CD14-positive monocyte (primary cell): ENCODE measurements around the gene KIAA0513. TPM values are rescaled to one million over a fixed set of nuclear protein-coding genes. Genes with fewer than 3 reads are reported as not detected.

Experiments
- DNase-seq, 3 donors: peaks; one replicate each; pipeline ENCODE4 v3.0.0-alpha.2; 2011 to 2022
- H2AFZ ChIP-seq: 2 replicates; pipeline ENCODE4 v1.6.0; 2012; ENCODE audit warnings: mild to moderate bottlenecking, low read depth, low read length, inconsistent platforms; ENCODE audit not compliant: insufficient read depth, poor library complexity, severe bottlenecking
- H3K27ac ChIP-seq, 2 donors: 1 replicate in 1 of 2; 2 replicates in 1 of 2; pipeline ENCODE4 v1.5.1; 2012 to 2013; ENCODE audit warnings: low read length in 2 of 2, control low read depth in 1 of 2, inconsistent platforms in 1 of 2, low read depth in 1 of 2, mild to moderate bottlenecking in 1 of 2
- H3K27me3 ChIP-seq, 2 donors: one replicate each; pipeline versions ENCODE4 v1.6.0 to v1.6.1; 2011 to 2013; ENCODE audit warnings: low read length in 2 of 2; ENCODE audit not compliant: control insufficient read depth in 2 of 2, insufficient read depth in 2 of 2
- H3K36me3 ChIP-seq, 2 donors: replicated peaks in 1 of 2; 1 replicate in 1 of 2; 2 replicates in 1 of 2; pipeline versions ENCODE4 v1.5.1 to v1.6.1; 2012 to 2013; ENCODE audit warnings: low read length in 2 of 2, control low read depth in 1 of 2, inconsistent platforms in 1 of 2, mild to moderate bottlenecking in 1 of 2; ENCODE audit not compliant: insufficient read depth in 2 of 2, control insufficient read depth in 1 of 2
- H3K4me1 ChIP-seq, 2 donors: 1 replicate in 1 of 2; 2 replicates in 1 of 2; pipeline versions ENCODE4 v1.5.1 to v1.6.1; 2012 to 2013; ENCODE audit warnings: low read length in 2 of 2, control low read depth in 1 of 2, inconsistent platforms in 1 of 2, mild to moderate bottlenecking in 1 of 2, moderate library complexity in 1 of 2; ENCODE audit not compliant: insufficient read depth in 2 of 2, control insufficient read depth in 1 of 2
- H3K4me2 ChIP-seq: replicated peaks from 2 replicates; pipeline ENCODE3; 2012; ENCODE audit warnings: low read length, moderate library complexity, mild to moderate bottlenecking; ENCODE audit not compliant: poor library complexity, severe bottlenecking; ENCODE audit errors: extremely low read depth
- H3K4me3 ChIP-seq, 3 experiments: fragments of 200-600 bp in 1 of 3; sonication (generic) in 1 of 3; replicated peaks in 1 of 3; 1 replicate in 2 of 3; 2 replicates in 1 of 3; pipeline ENCODE4 v1.5.1; 2011 to 2013; ENCODE audit warnings: low read length in 3 of 3, mild to moderate bottlenecking in 3 of 3, control low read depth in 2 of 3, low read depth in 2 of 3, inconsistent platforms in 1 of 3, moderate library complexity in 1 of 3
- H3K79me2 ChIP-seq: 2 replicates; pipeline ENCODE4 v1.6.0; 2012; ENCODE audit warnings: mild to moderate bottlenecking, control low read depth, inconsistent platforms, low read length, moderate library complexity; ENCODE audit not compliant: insufficient read depth
- H3K9ac ChIP-seq: 2 replicates; pipeline ENCODE4 v1.6.0; 2017; ENCODE audit warnings: low read length, mild to moderate bottlenecking; ENCODE audit not compliant: insufficient read depth, poor library complexity, severe bottlenecking
- H3K9me3 ChIP-seq, 2 donors: replicated peaks in 1 of 2; 1 replicate in 1 of 2; 2 replicates in 1 of 2; pipeline versions ENCODE4 v1.5.1 to v1.6.1; 2012 to 2013; ENCODE audit warnings: low read length in 2 of 2, control low read depth in 1 of 2; ENCODE audit not compliant: control insufficient read depth in 1 of 2, insufficient read depth in 1 of 2
- H4K20me1 ChIP-seq: 2 replicates; pipeline ENCODE4 v1.6.0; 2012; ENCODE audit warnings: mild to moderate bottlenecking, low read length, control low read depth, moderate library complexity; ENCODE audit not compliant: insufficient read depth
- H3K27ac Mint-ChIP-seq, 7 donors: one replicate each; pipeline ENCODE4 v1.8.0; 2020; ENCODE audit warnings: mild to moderate bottlenecking in 7 of 7, mixed read lengths in 7 of 7, moderate library complexity in 6 of 7, inconsistent platforms in 2 of 7
- H3K27me3 Mint-ChIP-seq, 3 donors: one replicate each; pipeline ENCODE4 v1.8.0; 2021 to 2022; ENCODE audit warnings: low read depth in 3 of 3, mild to moderate bottlenecking in 3 of 3, mixed read lengths in 3 of 3, moderate library complexity in 3 of 3, inconsistent platforms in 1 of 3
- H3K36me3 Mint-ChIP-seq, 2 donors: one replicate each; pipeline ENCODE4 v1.8.0; 2020; ENCODE audit warnings: mixed read lengths in 2 of 2, inconsistent platforms in 1 of 2, mild to moderate bottlenecking in 1 of 2
- H3K4me1 Mint-ChIP-seq: one replicate; pipeline ENCODE4 v1.8.0; 2020; ENCODE audit warnings: mild to moderate bottlenecking, mixed read lengths
- H3K4me3 Mint-ChIP-seq, 2 donors: one replicate each; pipeline ENCODE4 v1.8.0; 2020; ENCODE audit warnings: mild to moderate bottlenecking in 2 of 2, mixed read lengths in 2 of 2, moderate library complexity in 1 of 2
- H3K9me3 Mint-ChIP-seq, 7 donors: one replicate each; pipeline ENCODE4 v1.8.0; 2020 to 2022; ENCODE audit warnings: mixed read lengths in 7 of 7, mild to moderate bottlenecking in 6 of 7, moderate library complexity in 6 of 7, inconsistent platforms in 2 of 7
- CTCF ChIP-seq: fragments of 200-600 bp; IDR thresholded peaks from one replicate; pipeline ENCODE4 v1.8.0; 2022; ENCODE audit warnings: antibody characterized with exemption, mild to moderate bottlenecking
- WGBS: methylation state at CpG from one replicate; pipeline ENCODE4 v1.1.5; 2013; ENCODE audit warnings: missing lambda C conversion rate; ENCODE audit not compliant: insufficient coverage; 5-methylcytosine and 5-hydroxymethylcytosine counted together
- intact Hi-C, 2 donors: fragments of 100-400 bp; cut with micrococcal nuclease; formaldehyde crosslinking; loops; one replicate each; pipeline versions ENCODE4 v1.15.0 to v1.15.1; 2023
- polyA plus RNA-seq, 3 donors: library from polyadenylated mRNA; depleted of rRNA in 1 of 3; unstranded in 2 of 3; stranded (reverse) in 1 of 3; fragments of 300-500 nt in 2 of 3; fragments of >200 nt in 1 of 3; fragmentation: Illumina TruSeq in 2 of 3; gene quantifications; 1 replicate in 2 of 3; 2 replicates in 1 of 3; pipeline ENCODE4 v1.2.3, GENCODE V29; 2012 to 2021

The KIAA0513 gene
- polyA plus RNA-seq, 3 donors, result 21.4 to 77.5 (median 32.7) TPM

- no peak for TF ChIP-seq CTCF
- Mint-ChIP-seq H3K4me3 (peak overlapping the region in 1 of 2 donors; percentile 31), H3K4me1 (peaks cover 68% of the 10 kb centered on the region), H3K9me3 (no peaks in the 10 kb centered on the region), H3K27ac (peak overlapping the region; percentile 92 to 98 (median 96)), H3K27me3 (peaks cover 1 to 2% (median 1%) of the 10 kb centered on the region in 3 donors), H3K36me3 (peaks cover 5 to 10% of the 10 kb centered on the region in 2 donors)
- 65% methylated on average over 2 of the region's 8 CpGs for WGBS
- peaks cover 11% of the 10 kb centered on the region for H3K79me2 ChIP-seq
- no peaks in the 10 kb centered on the region for H3K27me3 ChIP-seq
- peak overlapping the region; percentile 81 to 89 for H3K27ac ChIP-seq
- intact Hi-C loops, result no loop called here
- no peak for DNase-seq
- H3K4me2 ChIP-seq, result peak overlapping the region; percentile 65
- no peaks in the 10 kb centered on the region for H3K9me3 ChIP-seq
- H3K4me3 ChIP-seq, result peak overlapping the region in 1 of 3 experiments; percentile 40
- no peaks in the 10 kb centered on the region for H4K20me1 ChIP-seq
- H3K4me1 ChIP-seq, result peaks cover 63 to 65% of the 10 kb centered on the region in 2 donors
- no peak overlapping the region for H3K9ac ChIP-seq
- H3K36me3 ChIP-seq, result no peaks in the 10 kb centered on the region
- peak overlapping the region; percentile 30 for H2AFZ ChIP-seq
These were observed 10.0 kb upstream of the KIAA0513 start for GRCh38 chr16:85017633-85018032.

- H3K4me2 ChIP-seq, result no peak overlapping the region
- H3K4me3 ChIP-seq, result no peak overlapping the region
- H3K4me1 ChIP-seq, result peaks cover 53 to 62% of the 10 kb centered on the region in 2 donors
- no peaks in the 10 kb centered on the region for H3K27me3 ChIP-seq
- H3K9me3 Mint-ChIP-seq, result peaks cover 0 to 2% (median 0%) of the 10 kb centered on the region in 7 donors
- no peaks in the 10 kb centered on the region for H3K9me3 ChIP-seq
- peaks cover 5 to 10% of the 10 kb centered on the region in 2 donors for H3K36me3 Mint-ChIP-seq
- no peak for TF ChIP-seq CTCF
- no peaks in the 10 kb centered on the region for H4K20me1 ChIP-seq
- H2AFZ ChIP-seq, result no peak overlapping the region
- H3K36me3 ChIP-seq, result no peaks in the 10 kb centered on the region
- no peak overlapping the region for H3K4me3 Mint-ChIP-seq
- H3K79me2 ChIP-seq, result peaks cover 7% of the 10 kb centered on the region
- H3K27ac Mint-ChIP-seq, result peak overlapping the region in 6 of 7 donors; percentile 11 to 97 (median 87)
- H3K4me1 Mint-ChIP-seq, result peaks cover 67% of the 10 kb centered on the region
- H3K27ac ChIP-seq, result peak overlapping the region in 1 of 2 donors; percentile 81
- H3K27me3 Mint-ChIP-seq, result peaks cover 0 to 2% (median 1%) of the 10 kb centered on the region in 3 donors
- WGBS, result 100% methylated on average over 15 of the region's 19 CpGs
- DNase-seq, result no peak
- no peak overlapping the region for H3K9ac ChIP-seq
- intact Hi-C loops, result no loop called here
These were observed 8.9 kb upstream of the KIAA0513 start for GRCh38 chr16:85018529-85019236.
